Frontal cortex (tissue), 4 donors: ENCODE data around the gene TMED10. TPM values are rescaled to one million over a fixed set of nuclear protein-coding genes. Genes with fewer than 3 reads are reported as not detected.

Experiments used
- DNase-seq, 2 donors: peaks; one replicate each; pipeline ENCODE4 v3.0.0; 2012; ENCODE audit warnings: low spot score in 2 of 2
- FAIRE-seq: peaks from 2 replicates; lab custom pipeline; 2012; peaks lifted over from hg19 to GRCh38; lab: Jason Lieb, UNC
- total RNA-seq: library from RNA; depleted of rRNA; stranded (reverse); fragments of >200 nt; gene quantifications from one replicate; pipeline ENCODE4 v1.2.3, GENCODE V29; 2014
- donor health status: control.
- donor health status: control.
- donor health status: control.

The TMED10 gene
- 108 TPM for total RNA-seq

DNA sequence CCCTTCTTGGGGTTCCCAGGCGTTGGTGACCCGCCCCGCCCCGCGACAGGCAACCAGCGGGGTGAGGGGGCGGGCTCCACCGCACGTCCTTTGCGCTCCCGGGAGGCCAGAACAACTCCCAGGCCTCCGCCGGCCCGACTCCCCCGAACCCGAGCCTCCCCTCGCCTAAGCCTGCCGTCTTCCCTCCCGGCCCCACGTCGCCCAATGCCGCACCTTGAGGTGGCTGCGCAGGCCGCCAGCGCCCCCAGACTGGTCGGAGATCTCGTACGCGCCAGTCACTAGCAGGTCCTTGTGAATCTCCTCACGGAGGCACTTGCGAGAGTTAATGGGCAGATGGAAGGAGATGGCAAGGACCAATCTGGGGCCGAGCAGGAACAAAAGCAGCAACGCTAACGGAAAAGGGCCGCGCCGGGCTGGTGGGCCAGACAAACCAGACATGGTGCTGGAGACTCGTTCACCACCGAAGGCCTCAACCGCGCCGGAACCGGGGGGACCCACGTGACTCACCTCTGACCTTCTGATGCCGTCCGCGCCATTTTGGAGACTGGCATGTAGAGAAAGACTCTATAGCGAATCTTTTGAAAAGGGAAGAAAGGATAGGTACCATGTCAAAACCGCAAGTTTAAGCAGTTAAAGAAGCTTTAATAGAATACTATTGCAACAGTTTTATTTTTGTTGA is at the start of gene TMED10:
Gene TMED10 (minus strand): TSS at position 471 of the 679 bp plus-strand sequence. CDS start 33 bp downstream, at position 438.
- DNase-seq (peak; percentile 76 to 78), FAIRE-seq (no peak)

DNA sequence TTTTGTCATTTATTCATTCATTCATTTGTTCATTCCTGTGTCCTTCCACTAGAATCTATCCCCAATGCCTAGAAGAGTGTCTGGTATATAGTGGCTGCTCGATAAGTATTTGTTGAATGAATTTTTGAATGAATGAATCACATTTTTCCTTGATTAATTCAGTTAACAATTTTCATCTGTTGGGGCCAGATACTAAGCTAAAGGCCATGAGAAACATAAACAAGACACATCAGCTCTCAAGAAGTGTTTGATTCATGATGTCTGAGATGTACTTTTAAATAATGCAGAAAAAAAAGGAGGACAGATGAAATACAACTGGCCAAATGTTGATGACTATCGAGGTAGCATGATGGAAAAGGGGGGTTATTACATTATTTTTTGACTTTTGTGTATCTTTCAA is 48.1 kb upstream of the TMED10 start:
- DNase-seq (no peak), FAIRE-seq (no peak)

GRCh38 chr14:75223664-75224154 is 47.3 kb upstream of the TMED10 start:
- no peak for DNase-seq
- no peak for FAIRE-seq

- DNase-seq (no peak), FAIRE-seq (no peak)
Observed at GRCh38 chr14:75222208-75222701, 45.8 kb upstream of the TMED10 start.

DNA sequence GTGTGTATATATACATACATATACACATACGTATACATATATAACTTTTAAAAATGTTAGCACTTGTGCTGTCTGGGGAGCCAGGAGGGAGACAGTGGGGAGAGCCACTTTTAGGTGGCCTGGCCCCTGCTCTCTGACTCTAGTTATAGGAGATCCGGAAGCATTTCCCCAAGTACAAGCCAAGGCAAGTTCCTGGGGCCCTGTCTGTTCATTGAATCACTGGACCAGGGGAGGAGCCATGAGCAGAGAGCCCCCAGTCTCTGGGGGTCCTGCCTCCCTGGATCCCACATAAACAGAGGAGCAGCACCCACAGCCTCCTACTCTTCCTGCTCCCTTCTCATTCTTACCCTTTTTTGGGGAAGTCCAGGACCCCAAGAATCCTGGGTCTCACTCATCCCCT is 45.4 kb upstream of the TMED10 start:
- no peak for DNase-seq
- FAIRE-seq: no peak

- FAIRE-seq (no peak), DNase-seq (no peak)
Observed at GRCh38 chr14:75220156-75220555, 43.7 kb upstream of the TMED10 start.

DNA sequence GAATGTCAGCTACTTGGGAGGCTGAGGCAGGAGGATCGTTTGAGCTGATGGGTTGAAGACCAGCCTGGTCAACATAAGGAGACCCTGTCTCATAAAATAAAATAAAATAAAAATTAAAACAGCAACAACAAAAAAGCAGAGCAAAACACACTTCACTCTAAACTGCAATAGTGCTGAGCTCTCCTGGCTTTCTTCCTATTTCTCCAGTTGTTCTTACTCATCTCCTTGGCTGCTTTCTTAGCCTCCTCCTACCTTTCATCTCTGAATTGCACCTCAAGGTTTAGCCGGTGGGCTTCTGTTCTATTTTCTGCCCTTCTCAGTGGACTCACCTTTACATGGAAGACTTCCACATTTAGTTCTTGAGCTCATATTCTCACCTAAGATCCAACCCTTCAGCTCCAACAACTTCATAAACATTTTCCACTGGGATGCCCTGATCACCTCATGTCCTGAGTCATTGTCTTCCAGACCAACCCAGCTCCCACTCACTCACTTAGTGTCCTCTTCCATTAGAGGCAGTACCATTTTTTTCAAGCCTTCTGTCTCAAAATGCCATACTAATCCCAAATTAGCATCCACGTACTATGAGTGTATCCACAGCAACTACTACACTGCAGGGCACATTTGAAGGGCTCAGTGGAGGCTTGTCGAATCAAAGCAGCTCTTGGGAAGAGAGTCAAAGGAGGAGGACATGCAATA is 41.2 kb upstream of the TMED10 start:
- FAIRE-seq: no peak
- no peak for DNase-seq

- FAIRE-seq (no peak), DNase-seq (no peak)
Observed at GRCh38 chr14:75216427-75217006, 40.1 kb upstream of the TMED10 start.

- DNase-seq: no peak
- FAIRE-seq: no peak
Observed at GRCh38 chr14:75215520-75215919, 39.1 kb upstream of the TMED10 start.

GRCh38 chr14:75214558-75214957 is 38.1 kb upstream of the TMED10 start:
- DNase-seq (no peak), FAIRE-seq (no peak)

- DNase-seq (no peak), FAIRE-seq (no peak)
Observed at GRCh38 chr14:75213172-75213571, 36.8 kb upstream of the TMED10 start.

DNA sequence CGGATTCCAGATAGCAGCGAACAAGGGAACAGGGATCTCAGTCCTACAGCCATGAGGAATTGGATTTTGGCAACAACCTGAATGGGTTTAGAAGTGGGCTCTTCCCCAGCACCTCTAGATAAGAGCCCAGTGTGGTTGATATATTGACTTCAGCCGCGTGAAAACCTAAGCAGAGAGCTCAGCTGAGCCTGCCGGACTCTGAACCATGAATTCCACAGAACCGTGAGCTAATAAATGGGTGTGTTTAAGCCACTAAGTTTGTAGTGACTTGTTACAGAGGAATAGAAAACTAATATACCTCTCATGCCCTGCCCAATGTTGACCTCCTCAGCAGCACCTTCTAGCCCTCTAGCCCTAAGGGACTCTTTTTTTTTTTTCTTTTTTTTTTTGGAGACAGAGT is 32.4 kb upstream of the TMED10 start:
- no peak for FAIRE-seq

DNA sequence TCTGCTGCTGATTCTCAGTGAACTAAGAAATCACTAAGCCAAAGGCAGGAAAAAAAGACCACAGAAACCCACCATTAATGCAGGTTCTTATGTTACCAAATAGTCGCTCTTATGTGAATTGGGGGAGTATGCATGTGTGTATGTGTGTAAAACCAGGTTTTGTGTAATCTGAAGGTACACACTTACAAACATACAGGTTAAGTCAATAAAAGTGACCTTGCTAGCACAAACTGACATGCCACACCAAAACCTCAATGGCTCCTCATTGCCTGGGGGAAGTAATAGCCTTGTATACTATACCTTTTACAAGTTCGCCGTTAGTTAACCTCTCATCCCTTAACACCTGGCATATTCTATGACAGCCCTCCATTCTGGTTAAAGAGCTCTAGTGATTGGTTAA is 29.8 kb upstream of the TMED10 start:
- FAIRE-seq: no peak
- no peak for DNase-seq

More for the DNA sequence above, 32.4 kb upstream of the TMED10 start:
- no peak for DNase-seq

GRCh38 chr14:75205591-75205990 is 29.2 kb upstream of the TMED10 start:
- DNase-seq: no peak
- FAIRE-seq: no peak

GRCh38 chr14:75204116-75204515 is 27.7 kb upstream of the TMED10 start:
- no peak for FAIRE-seq

DNA sequence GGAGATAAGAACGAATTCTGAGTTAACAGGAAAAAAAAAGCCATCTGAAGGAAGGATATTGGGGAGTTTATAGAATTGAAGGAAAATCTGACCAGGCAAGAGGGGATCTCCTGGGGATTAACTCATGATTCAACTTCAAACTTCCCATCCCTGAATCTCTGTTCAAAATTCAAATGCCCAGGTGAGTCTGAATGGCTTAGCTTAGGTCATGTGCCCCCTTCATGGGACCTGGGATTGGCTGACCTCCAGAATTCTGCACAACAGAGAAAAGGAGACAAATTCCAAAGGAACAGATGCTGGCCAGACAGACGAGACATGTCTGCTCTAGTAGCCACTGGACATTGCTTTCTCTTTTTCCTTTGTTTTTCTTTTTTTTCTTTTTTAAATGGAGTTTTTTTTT is 26.2 kb upstream of the TMED10 start:
- FAIRE-seq (no peak), DNase-seq (no peak)

More at GRCh38 chr14:75204116-75204515, 27.7 kb upstream of the TMED10 start:
- no peak for DNase-seq

GRCh38 chr14:75201087-75201486 is 24.7 kb upstream of the TMED10 start:
- DNase-seq (no peak), FAIRE-seq (no peak)

DNA sequence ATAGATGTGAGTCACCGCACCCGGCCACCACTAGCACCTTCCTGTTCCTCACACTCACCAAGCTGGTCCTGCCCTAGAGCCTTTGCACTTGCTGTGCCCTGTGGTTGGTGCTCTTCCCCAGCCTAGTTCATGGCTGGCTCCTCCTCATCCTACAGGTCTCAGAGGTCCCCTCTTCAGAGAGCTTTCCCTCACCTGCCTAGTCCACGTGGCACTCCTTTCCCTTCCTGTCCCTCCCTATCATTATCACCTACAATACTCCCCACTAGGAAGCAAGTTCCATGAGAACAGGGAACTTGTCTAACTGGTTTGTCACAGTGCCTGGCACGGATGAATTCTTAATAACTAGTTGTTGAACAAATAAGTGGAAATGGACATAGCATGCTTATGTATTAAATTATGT is 24.0 kb upstream of the TMED10 start:
- DNase-seq (no peak), FAIRE-seq (no peak)

- DNase-seq: peak in 1 of 2 donors; percentile 62
- no peak for FAIRE-seq
Observed at GRCh38 chr14:75198291-75198933, 22.0 kb upstream of the TMED10 start.

- no peak for DNase-seq
- no peak for FAIRE-seq
Observed at GRCh38 chr14:75197338-75197737, 20.9 kb upstream of the TMED10 start.
